GM12878 (cell line): ENCODE measurements around the gene TACC2. TPM values are rescaled to one million over a fixed set of nuclear protein-coding genes. Genes with fewer than 3 reads are reported as not detected.

ENCODE experiments used
- ATAC-seq: fragments of 200-7000 bp; cut with Tn5 transposase; 3 replicates; pipeline ENCODE4 v1.9.1; 2020; ENCODE audit warnings: mild to moderate bottlenecking, moderate library complexity
- BruUV-seq: library from RNA; stranded (reverse); fragments of 400-500 nt; replicated peaks from 2 replicates; lab custom pipeline; 2021; lab: Mats Ljungman, UMichigan
- CTCF ChIA-PET: fragments of 300-600 bp; sonication (Branson Sonifier 250); formaldehyde crosslinking; extraction: SDS; loops from one replicate; lab custom pipeline; 2021; ENCODE audit warnings: inconsistent platforms; lab: Yijun Ruan, JAX
- POLR2A ChIA-PET: fragments of 350-600 bp; formaldehyde crosslinking; extraction: SDS; loops from one replicate; lab custom pipeline; 2021; ENCODE audit warnings: inconsistent platforms; lab: Charles Lee
- RAD21 ChIA-PET: fragments of 300-600 bp; sonication (Branson Sonifier 250); formaldehyde crosslinking; loops from one replicate; lab custom pipeline; 2023; ENCODE audit warnings: antibody characterized with exemption; ENCODE audit not compliant: unreplicated experiment; lab: Charles Lee
- SMC1A ChIA-PET: fragments of 300-600 bp; sonication (Branson Sonifier 250); formaldehyde crosslinking; loops from one replicate; lab custom pipeline; 2023; ENCODE audit not compliant: unreplicated experiment, uncharacterized antibody; lab: Charles Lee
- DNase-seq: peaks from one replicate; pipeline ENCODE4 v3.0.0-alpha.2; 2011; ENCODE audit warnings: low read depth, low spot score
- FAIRE-seq: peaks from 3 replicates; lab custom pipeline; 2011; peaks lifted over from hg19 to GRCh38; lab: Jason Lieb, UNC
- H2AFZ ChIP-seq: 2 replicates; pipeline ENCODE4 v1.6.0; 2011; ENCODE audit warnings: low read depth, low read length, control low read depth; ENCODE audit not compliant: control insufficient read depth
- H3K27ac ChIP-seq: 2 replicates; pipeline ENCODE4 v1.5.1; 2011; ENCODE audit warnings: control low read depth; ENCODE audit not compliant: control insufficient read depth, insufficient read depth
- H3K27me3 ChIP-seq, 2 experiments: replicated peaks in 1 of 2; 2 replicates each; pipeline versions ENCODE4 v1.6.0 to v1.6.1; 2011; ENCODE audit warnings: low read length in 1 of 2; ENCODE audit not compliant: control insufficient read depth in 2 of 2, insufficient read depth in 2 of 2
- H3K36me3 ChIP-seq, 2 experiments: 2 replicates each; pipeline ENCODE4 v1.5.1; 2011; ENCODE audit warnings: low read length in 1 of 2; ENCODE audit not compliant: control insufficient read depth in 2 of 2, insufficient read depth in 2 of 2
- H3K4me1 ChIP-seq: 2 replicates; pipeline ENCODE4 v1.6.1; 2011; ENCODE audit warnings: mild to moderate bottlenecking, low read length, moderate library complexity, mixed read lengths; ENCODE audit not compliant: control insufficient read depth, insufficient read depth
- H3K4me2 ChIP-seq: 2 replicates; pipeline ENCODE4 v1.6.0; 2011; ENCODE audit warnings: control low read depth; ENCODE audit not compliant: control insufficient read depth, insufficient read depth
- H3K4me3 ChIP-seq: fragments of 200-600 bp; sonication (generic); 2 replicates; pipeline ENCODE4 v1.5.1; 2016
- H3K79me2 ChIP-seq: 2 replicates; pipeline ENCODE4 v1.6.0; 2011; ENCODE audit warnings: low read length; ENCODE audit not compliant: control insufficient read depth, insufficient read depth
- H3K9ac ChIP-seq: 2 replicates; pipeline ENCODE4 v1.8.0; 2011; ENCODE audit warnings: low read length, control low read depth, mixed read lengths; ENCODE audit not compliant: control insufficient read depth, insufficient read depth
- H3K9me3 ChIP-seq: replicated peaks from 3 replicates; pipeline ENCODE4 v1.5.1; 2011; ENCODE audit warnings: mild to moderate bottlenecking, low read length; ENCODE audit not compliant: control insufficient read depth, insufficient read depth
- H4K20me1 ChIP-seq: 2 replicates; pipeline ENCODE4 v1.6.0; 2011; ENCODE audit not compliant: control insufficient read depth, insufficient read depth
- ATF3 ChIP-seq: IDR thresholded peaks from 2 replicates; pipeline ENCODE4 v1.6.1; 2011; ENCODE audit warnings: low read depth, mild to moderate bottlenecking, low read length, moderate library complexity, borderline replicate concordance; ENCODE audit errors: extremely low read depth
- ATF7 ChIP-seq: fragments of 450-650 bp; IDR thresholded peaks from 2 replicates; pipeline ENCODE4 v1.6.1; 2016; ENCODE audit warnings: low read depth, mild to moderate bottlenecking
- BCL3 ChIP-seq: IDR thresholded peaks from 2 replicates; pipeline ENCODE4 v1.6.1; 2011; ENCODE audit warnings: borderline replicate concordance, low read depth, mild to moderate bottlenecking, moderate library complexity, low read length; ENCODE audit not compliant: insufficient read depth, poor library complexity, severe bottlenecking
- MXI1 ChIP-seq: fragments of 150-350 bp; IDR thresholded peaks from 2 replicates; pipeline ENCODE4 v1.6.1; 2011; ENCODE audit warnings: low read depth, mild to moderate bottlenecking, inconsistent platforms, low read length, improper control_type of control experiment
- RB1 ChIP-seq: fragments of 450-650 bp; formaldehyde crosslinking; IDR thresholded peaks from 2 replicates; pipeline ENCODE4 v1.6.1; 2017; ENCODE audit warnings: mild to moderate bottlenecking, borderline replicate concordance
- SMARCA5 ChIP-seq: fragments of 450-650 bp; IDR thresholded peaks from 2 replicates; pipeline ENCODE4 v1.6.1; 2017; ENCODE audit warnings: mild to moderate bottlenecking
- YBX1 ChIP-seq: fragments of 450-650 bp; IDR thresholded peaks from 2 replicates; pipeline ENCODE4 v1.6.1; 2016; ENCODE audit warnings: antibody characterized with exemption
- WGBS: methylation state at CpG from one replicate; pipeline ENCODE4 v1.1.6; 2016; ENCODE audit warnings: low lambda C conversion rate; ENCODE audit not compliant: insufficient replicate concordance, insufficient coverage; ENCODE audit errors: missing lambda C conversion rate; 5-methylcytosine and 5-hydroxymethylcytosine counted together
- in situ Hi-C: fragments of 300-500 bp; cut with MboI; formaldehyde crosslinking; loops from 9 replicates; pipeline ENCODE4 v1.14.3; 2018; ENCODE audit warnings: mixed read lengths
- intact Hi-C: fragments of 100-400 bp; cut with micrococcal nuclease; formaldehyde crosslinking; loops from one replicate; pipeline ENCODE4 v1.14.2; 2022; ENCODE audit not compliant: unreplicated experiment
- polyA plus RNA-seq, 11 experiments: library from polyadenylated mRNA; depleted of rRNA in 4 of 11; unstranded in 6 of 11; stranded (reverse) in 5 of 11; fragments of >200 nt; fragmentation: Nextera tagmentation in 4 of 11; fragmentation: Illumina TruSeq in 1 of 11; extraction: Ambion mirVana in 4 of 11; extraction: Trizol in 1 of 11; gene quantifications; 1 replicate in 1 of 11; 2 replicates in 10 of 11; pipeline versions ENCODE4 v1.2.1 to v1.2.3, GENCODE V29; 2011 to 2016; ENCODE audit warnings: inconsistent platforms in 2 of 11, missing spikeins in 2 of 11, low read depth in 1 of 11
- total RNA-seq, 4 experiments: library from RNA; depleted of rRNA in 3 of 4; stranded (reverse); fragments of >200 nt in 3 of 4; fragmentation: Illumina TruSeq in 1 of 4; extraction: Trizol in 1 of 4; gene quantifications; 2 replicates each; pipeline versions ENCODE4 v1.2.1 to v1.2.3, GENCODE V29; 2013 to 2021

TACC2 gene
- total and polyA plus RNA-seq, 10 of the 15 experiments (the other 5 are each of a cell fraction or from before 2014, with no cell fraction given): 0.07 to 0.64 (median 0.13) TPM; not detected in 5

- no peak overlapping the region for H3K4me2 ChIP-seq
- intact Hi-C loops (no loop called here), in situ Hi-C loops (no loop called here)
- H3K27ac ChIP-seq: no peak overlapping the region
- peaks cover 0 to 3% of the 10 kb centered on the region in 2 experiments; a peak in 1 of 4 replicates for H3K36me3 ChIP-seq
- BruUV-seq: no TSS peak
- no peaks in the 10 kb centered on the region for H3K27me3 ChIP-seq
- no peak overlapping the region for H3K9ac ChIP-seq
- no peak for ATAC-seq
- no peak for FAIRE-seq
- RAD21 ChIA-PET: no interaction called here
- no peaks in the 10 kb centered on the region for H4K20me1 ChIP-seq
- H3K4me1 ChIP-seq: no peaks in the 10 kb centered on the region
- CTCF ChIA-PET: interaction anchor here (0.8 kb wide), 1 partner anchor 48 kb away, joined by 3 read pairs; no protein-coding TSS in a partner anchor
- 92% methylated on average over 3 of the region's 3 CpGs for WGBS
- H2AFZ ChIP-seq: no peak overlapping the region
- DNase-seq: no peak
- no peaks in the 10 kb centered on the region for H3K79me2 ChIP-seq
- SMC1A ChIA-PET: no interaction called here
- no peaks in the 10 kb centered on the region for H3K9me3 ChIP-seq
- TF ChIP-seq SMARCA5: no peak
- no peak for TF ChIP-seq BCL3
- no peak for TF ChIP-seq RB1
- no peak for TF ChIP-seq MXI1
- TF ChIP-seq ATF3: no peak
- no peak for TF ChIP-seq YBX1
- TF ChIP-seq ATF7: no peak
- POLR2A ChIA-PET: no interaction called here
- H3K4me3 ChIP-seq: no peak overlapping the region
Measured at GRCh38 chr10:121949451-121949850, 39.5 kb upstream of the TACC2 start.
